ENCODE results near the gene SPATA7.

SPATA7 gene

GRCh38 chr14:88482524-88482923 is 97.1 kb downstream of the SPATA7 start:
- H3K27ac ChIP-seq: no peak overlapping the region
- TF ChIP-seq ZFX (IDR thresholded peaks at IDR 0.05; ENCODE audit: borderline replicate concordance) (no peak), CTCF (IDR thresholded peaks at IDR 0.05) (no peak)
